ENCODE data around the gene ABCC9. TPM values are rescaled to one million over a fixed set of nuclear protein-coding genes. Genes with fewer than 3 reads are reported as not detected.
"Not testable (repeated sequence)": the region's sequence is repeated elsewhere in the genome, so short reads cannot be mapped to it uniquely, and the experiment has no call there.

The ABCC9 gene
- total and polyA plus RNA-seq, 2 experiments from 2014 or later, result 12.7 to 44.3 TPM

DNA sequence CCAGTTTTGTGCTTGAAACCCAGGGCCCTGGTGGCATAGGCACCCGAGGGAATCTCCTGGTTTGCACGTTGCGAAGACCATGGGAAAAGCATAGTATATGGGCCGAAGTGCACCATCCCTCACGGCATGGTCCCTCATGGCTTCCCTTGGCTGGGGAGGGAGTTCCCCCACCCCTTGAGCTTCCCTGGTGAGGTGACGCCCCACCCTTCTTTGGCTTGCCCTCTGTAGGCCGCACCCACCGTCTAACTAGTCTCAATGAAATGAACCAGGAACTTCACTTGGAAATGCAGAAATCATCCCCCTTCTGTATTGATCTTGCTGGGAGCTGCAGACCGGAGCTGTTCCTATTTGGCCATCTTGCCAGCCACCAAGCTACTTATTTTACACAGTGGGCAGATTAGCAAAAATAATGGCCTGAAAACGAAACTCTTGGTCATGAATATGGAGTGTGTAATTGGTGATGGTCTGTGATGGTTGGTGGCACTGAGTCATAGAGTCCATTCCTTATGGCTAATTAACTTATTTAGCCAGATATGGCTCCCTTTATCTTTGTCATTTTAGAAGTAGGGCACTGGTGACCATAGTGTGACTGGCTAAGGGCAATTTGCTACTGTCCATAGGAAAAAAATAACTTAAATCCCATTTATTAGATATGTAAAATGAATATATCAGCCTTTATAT, 145.4 kb downstream of the ABCC9 start:
- no peaks in the 10 kb centered on the region for H3K79me2 ChIP-seq (ENCODE audit: insufficient read depth)
- no peak overlapping the region for H3K4me3 ChIP-seq
- H3K9me3 ChIP-seq (ENCODE audit: low read depth), result no peaks in the 10 kb centered on the region
- H2AFZ ChIP-seq, result no peak overlapping the region
- no peaks in the 10 kb centered on the region for H3K27me3 ChIP-seq (replicated peaks; ENCODE audit: insufficient read depth)
- TF ChIP-seq EZH2phosphoT487 (IDR thresholded peaks at IDR 0.05; ENCODE audit: insufficient read depth, low read depth) (no peak), EZH2 (IDR thresholded peaks at IDR 0.05; ENCODE audit: insufficient read depth, poor library complexity, severe bottlenecking) (no peak)
- no peaks in the 10 kb centered on the region; the same call in 1 of the 2 replicates for H3K36me3 ChIP-seq (ENCODE audit: low read depth)
- H3K9me2 ChIP-seq (ENCODE audit: insufficient read depth), result no peaks in the 10 kb centered on the region
- H3K27ac ChIP-seq, result no peak overlapping the region
- H3K4me2 ChIP-seq (ENCODE audit: unreplicated experiment), result no peak overlapping the region
- no peaks in the 10 kb centered on the region for H3K4me1 ChIP-seq (ENCODE audit: insufficient read depth)
- no peak overlapping the region for H3K9ac ChIP-seq
- no peaks in the 10 kb centered on the region for H3F3A ChIP-seq (ENCODE audit: insufficient read depth)
- 93 to 97% methylated on average over 10 of the region's 10 CpGs for WGBS, 2 experiments (ENCODE audit: low coverage in 1 of 2, low lambda C conversion rate in 2 of 2, missing lambda C conversion rate in 2 of 2)
- no peak for DNase-seq
- in situ Hi-C loops (cut with MboI), result no loop called here
- no peaks in the 10 kb centered on the region for H4K20me1 ChIP-seq (ENCODE audit: insufficient read depth)

DNA sequence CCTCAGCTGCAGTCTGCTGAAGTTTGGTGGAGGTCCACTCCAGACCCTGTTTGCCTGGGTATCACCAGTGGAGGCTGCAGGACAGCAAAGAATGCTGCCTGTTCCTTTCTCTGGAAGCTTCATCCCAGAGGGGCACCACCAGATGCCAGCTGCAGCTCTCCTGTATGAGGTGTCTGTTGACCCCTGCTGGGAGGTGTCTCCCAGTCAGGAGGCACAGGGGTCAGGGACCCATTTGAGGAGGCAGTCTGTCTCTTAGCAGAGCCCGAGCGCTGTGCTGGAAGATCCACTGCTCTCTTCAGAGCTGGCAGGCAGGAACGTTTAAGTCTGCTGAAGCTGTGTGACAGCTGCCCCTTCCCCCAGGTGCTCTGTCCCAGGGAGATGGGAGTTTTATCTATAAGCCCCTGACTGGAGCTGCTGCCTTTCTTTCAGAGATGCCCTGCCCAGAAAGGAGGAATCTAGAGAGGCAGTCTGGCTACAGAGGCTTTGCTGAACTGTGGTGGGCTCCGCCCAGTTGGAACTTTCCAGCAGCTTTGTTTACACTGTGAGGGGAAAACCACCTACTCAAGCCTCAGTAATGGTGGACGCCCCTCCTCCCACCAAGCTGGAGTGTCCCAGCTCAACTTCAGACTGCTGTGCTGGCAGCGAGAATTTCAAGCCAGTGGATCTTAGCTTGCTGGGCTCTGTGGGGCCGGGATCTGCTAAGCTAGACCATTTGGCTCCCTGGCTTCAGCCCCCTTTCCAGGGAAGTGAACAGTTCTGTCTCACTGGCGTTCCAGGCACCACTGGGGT, 146.2 kb downstream of the ABCC9 start:
- H3K9me3 ChIP-seq (ENCODE audit: low read depth); H3K4me3 ChIP-seq; DNase-seq; H3F3A ChIP-seq (ENCODE audit: insufficient read depth); H3K27ac ChIP-seq; H3K27me3 ChIP-seq (replicated peaks; ENCODE audit: insufficient read depth); H4K20me1 ChIP-seq (ENCODE audit: insufficient read depth); H3K4me2 ChIP-seq (ENCODE audit: unreplicated experiment); H3K79me2 ChIP-seq (ENCODE audit: insufficient read depth); H3K9me2 ChIP-seq (ENCODE audit: insufficient read depth); H3K36me3 ChIP-seq (ENCODE audit: low read depth); H3K4me1 ChIP-seq (ENCODE audit: insufficient read depth); in situ Hi-C loops (cut with MboI); H3K9ac ChIP-seq; H2AFZ ChIP-seq: not testable (repeated sequence)
- 70 to 77% methylated on average over 8 of the region's 8 CpGs for WGBS, 2 experiments (ENCODE audit: low coverage in 1 of 2, low lambda C conversion rate in 2 of 2, missing lambda C conversion rate in 2 of 2)

DNA sequence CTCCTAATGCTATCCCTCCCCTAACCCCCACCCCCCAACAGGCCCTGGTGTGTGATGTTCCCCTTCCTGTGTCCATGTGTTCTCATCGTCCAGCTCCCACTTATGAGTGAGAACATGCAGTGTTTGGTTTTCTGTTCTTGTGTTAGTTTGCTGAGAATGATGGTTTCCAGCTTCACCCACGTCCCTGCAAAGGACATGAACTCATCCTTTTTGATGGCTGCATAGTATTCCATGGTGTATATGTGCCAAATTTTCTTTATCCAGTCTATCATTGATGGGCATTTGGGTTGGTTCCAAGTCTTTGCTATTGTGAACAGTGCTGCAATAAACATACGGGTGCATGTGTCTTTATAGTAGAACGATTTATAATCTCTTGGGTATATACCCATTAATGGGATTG, 151.5 kb downstream of the ABCC9 start:
- H3K4me3 ChIP-seq; H3K9ac ChIP-seq; H3K9me2 ChIP-seq (ENCODE audit: insufficient read depth); H3K36me3 ChIP-seq (ENCODE audit: low read depth); H2AFZ ChIP-seq; H3K4me1 ChIP-seq (ENCODE audit: insufficient read depth); DNase-seq; H3K27ac ChIP-seq; in situ Hi-C loops (cut with MboI); H4K20me1 ChIP-seq (ENCODE audit: insufficient read depth); H3F3A ChIP-seq (ENCODE audit: insufficient read depth); H3K9me3 ChIP-seq (ENCODE audit: low read depth); H3K4me2 ChIP-seq (ENCODE audit: unreplicated experiment); H3K27me3 ChIP-seq (replicated peaks; ENCODE audit: insufficient read depth); H3K79me2 ChIP-seq (ENCODE audit: insufficient read depth): not testable (repeated sequence)
- WGBS, 2 experiments (ENCODE audit: low coverage in 1 of 2, low lambda C conversion rate in 2 of 2, missing lambda C conversion rate in 2 of 2), result 65 to 72% methylated on average over 4 of the region's 4 CpGs

DNA sequence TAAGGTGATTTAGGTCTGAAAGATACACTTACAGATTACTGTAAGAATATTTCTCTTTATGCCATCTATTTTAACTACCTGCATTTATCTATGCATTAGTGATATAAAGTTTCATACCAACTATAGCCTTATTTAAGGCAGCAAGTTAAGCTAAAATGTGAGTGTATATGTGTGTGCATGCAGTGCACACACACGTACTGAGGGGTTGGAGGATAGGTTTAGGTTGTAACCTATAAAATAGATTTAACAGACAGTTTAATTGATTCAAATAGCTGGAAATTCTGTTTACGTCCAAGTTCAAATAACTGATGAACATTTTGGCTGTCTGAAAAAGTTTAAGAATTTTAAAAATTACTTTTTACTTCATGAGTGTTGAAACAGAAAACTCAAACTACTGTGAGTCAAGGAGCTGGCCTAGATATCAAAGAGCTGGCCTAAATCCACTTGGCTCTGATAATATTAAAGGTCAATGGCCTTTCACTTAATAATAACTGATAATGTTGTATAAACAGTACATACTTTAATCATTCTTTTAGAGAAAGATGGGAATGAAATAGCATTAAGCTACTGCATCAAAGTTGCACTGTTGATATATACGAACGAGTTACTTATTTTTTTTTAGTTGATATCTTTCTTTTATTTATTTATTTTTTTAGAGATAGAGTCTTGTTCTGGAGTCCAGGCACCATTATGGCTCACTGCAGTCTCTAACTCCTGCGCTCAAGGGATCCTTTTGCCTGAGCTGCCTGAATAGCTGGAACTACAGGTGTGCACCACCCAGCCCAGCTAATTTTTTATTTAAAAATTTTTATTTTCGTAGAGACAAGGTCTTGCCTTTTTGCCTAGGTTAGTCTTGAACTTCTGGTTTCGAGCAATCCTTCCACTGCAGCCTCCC, 152.9 kb downstream of the ABCC9 start:
- H2AFZ ChIP-seq, result no peak overlapping the region
- no peaks in the 10 kb centered on the region for H3K9me2 ChIP-seq (ENCODE audit: insufficient read depth)
- H3K36me3 ChIP-seq (ENCODE audit: low read depth), result no peaks in the 10 kb centered on the region
- no peaks in the 10 kb centered on the region for H3K79me2 ChIP-seq (ENCODE audit: insufficient read depth)
- no peak for TF ChIP-seq EZH2phosphoT487 (IDR thresholded peaks at IDR 0.05; ENCODE audit: insufficient read depth, low read depth)
- no peak for TF ChIP-seq EZH2 (IDR thresholded peaks at IDR 0.05; ENCODE audit: insufficient read depth, poor library complexity, severe bottlenecking)
- 65 to 74% methylated on average over 7 of the region's 7 CpGs for WGBS, 2 experiments (ENCODE audit: low coverage in 1 of 2, low lambda C conversion rate in 2 of 2, missing lambda C conversion rate in 2 of 2)
- H3K27ac ChIP-seq, result no peak overlapping the region
- H3K4me1 ChIP-seq (ENCODE audit: insufficient read depth), result no peaks in the 10 kb centered on the region
- no peak overlapping the region for H3K9ac ChIP-seq
- H3F3A ChIP-seq (ENCODE audit: insufficient read depth), result no peaks in the 10 kb centered on the region
- in situ Hi-C loops (cut with MboI), result no loop called here
- H3K9me3 ChIP-seq (ENCODE audit: low read depth), result no peaks in the 10 kb centered on the region
- no peak overlapping the region for H3K4me3 ChIP-seq
- no peaks in the 10 kb centered on the region for H3K27me3 ChIP-seq (replicated peaks; ENCODE audit: insufficient read depth)
- DNase-seq, result no peak
- H4K20me1 ChIP-seq (ENCODE audit: insufficient read depth), result no peaks in the 10 kb centered on the region
- no peak overlapping the region for H3K4me2 ChIP-seq (ENCODE audit: unreplicated experiment)

Measured in GM23248 (cell line).